NB4 (cell line): ENCODE data around the gene RABGAP1.

ENCODE experiments used
- CTCF ChIP-seq: IDR thresholded peaks from one replicate; pipeline ENCODE4 v1.5.1; 2012; ENCODE audit warnings: low read depth, low read length
- MAX ChIP-seq: IDR thresholded peaks from 2 replicates; pipeline ENCODE4 v1.6.1; 2011; ENCODE audit warnings: low read depth, low read length
- MYC ChIP-seq: IDR thresholded peaks from 2 replicates; pipeline ENCODE4 v1.6.1; 2011; ENCODE audit warnings: low read depth, low read length
- POLR2A ChIP-seq: IDR thresholded peaks from 2 replicates; pipeline ENCODE4 v1.6.1; 2011; ENCODE audit warnings: mild to moderate bottlenecking; ENCODE audit not compliant: insufficient read length; ENCODE audit errors: extremely low read depth

GRCh38 chr9:123135430-123135829, 194.6 kb downstream of the RABGAP1 start:
- TF ChIP-seq CTCF, result no peak
- no peak for TF ChIP-seq MAX
- no peak for TF ChIP-seq POLR2A
- no peak for TF ChIP-seq MYC
